AG08395 (cell line): ENCODE results near the gene SCRT2.
"Not testable (repeated sequence)": the region's sequence is repeated elsewhere in the genome, so short reads cannot be mapped to it uniquely, and the experiment has no call there.

Experiments
- DNase-seq: peaks from one replicate; pipeline ENCODE4 v3.0.0; 2012; ENCODE audit warnings: mixed read lengths, low spot score

The SCRT2 gene

GRCh38 chr20:653110-653589, 22.5 kb downstream of the SCRT2 start, which contains the start of gene SRXN1:
Gene SRXN1, minus strand, starts transcription at chr20:653200. Its CDS starts 15 bp downstream, at chr20:653185.
- peak; percentile 96 for DNase-seq

- DNase-seq = no peak
These were observed 22.9 kb downstream of the SCRT2 start for GRCh38 chr20:652615-653109.

GRCh38 chr20:651713-652614, 23.6 kb downstream of the SCRT2 start:
- DNase-seq = no peak

- no peak for DNase-seq
These were observed 24.6 kb downstream of the SCRT2 start for GRCh38 chr20:650954-651353.

GRCh38 chr20:650281-650680, 25.3 kb downstream of the SCRT2 start:
- no peak for DNase-seq

- DNase-seq = no peak
These were observed 28.1 kb downstream of the SCRT2 start for GRCh38 chr20:647479-648019.

- no peak for DNase-seq
These were observed 28.8 kb downstream of the SCRT2 start for GRCh38 chr20:646868-647233.

GRCh38 chr20:646107-646867, 29.3 kb downstream of the SCRT2 start:
- DNase-seq = no peak

- DNase-seq = peak; percentile 83
These were observed 30.1 kb downstream of the SCRT2 start for GRCh38 chr20:645318-646106.

GRCh38 chr20:644692-645317, 30.8 kb downstream of the SCRT2 start:
- DNase-seq = no peak

- DNase-seq = no peak
These were observed 33.0 kb downstream of the SCRT2 start for GRCh38 chr20:642398-643174.

GRCh38 chr20:642013-642397, 33.6 kb downstream of the SCRT2 start:
- not testable (repeated sequence) for DNase-seq

GRCh38 chr20:641516-641875, 34.1 kb downstream of the SCRT2 start:
- DNase-seq = peak; percentile 50

- DNase-seq = no peak
These were observed 34.7 kb downstream of the SCRT2 start for GRCh38 chr20:640674-641515.

GRCh38 chr20:638579-638978, 37.0 kb downstream of the SCRT2 start:
- no peak for DNase-seq

GRCh38 chr20:637559-637958, 38.0 kb downstream of the SCRT2 start:
- DNase-seq = no peak

GRCh38 chr20:635893-636338, 39.7 kb downstream of the SCRT2 start:
- no peak for DNase-seq

- DNase-seq = no peak
These were observed 40.3 kb downstream of the SCRT2 start for GRCh38 chr20:635028-635892.
